Subcutaneous abdominal adipose tissue (tissue), 5 donors: ENCODE results near the gene EXD3.
A peak's percentile ranks its signal among the peaks of the same experiment; 100 is the strongest.

Experiments
- H3K27ac ChIP-seq: one replicate; pipeline ENCODE4 v1.7.0; 2013; ENCODE audit warnings: low read depth, mild to moderate bottlenecking, inconsistent platforms, low read length, moderate library complexity
- H3K27me3 ChIP-seq, 5 donors: one replicate each; pipeline ENCODE4 v1.7.0; 2013; ENCODE audit warnings: low read length in 5 of 5, inconsistent platforms in 1 of 5; ENCODE audit not compliant: control insufficient read depth in 5 of 5, insufficient read depth in 4 of 5
- H3K36me3 ChIP-seq, 5 donors: one replicate each; pipeline ENCODE4 v1.7.0; 2013; ENCODE audit warnings: low read length in 5 of 5; ENCODE audit not compliant: control insufficient read depth in 5 of 5, insufficient read depth in 5 of 5
- H3K4me1 ChIP-seq, 5 donors: one replicate each; pipeline ENCODE4 v1.7.0; 2013; ENCODE audit warnings: low read length in 5 of 5, mild to moderate bottlenecking in 3 of 5, moderate library complexity in 1 of 5; ENCODE audit not compliant: control insufficient read depth in 5 of 5, insufficient read depth in 5 of 5
- H3K4me3 ChIP-seq, 5 donors: one replicate each; pipeline ENCODE4 v1.7.0; 2013; ENCODE audit warnings: low read length in 5 of 5, low read depth in 1 of 5
- H3K9ac ChIP-seq, 5 donors: one replicate each; pipeline ENCODE4 v1.7.0; 2013; ENCODE audit warnings: low read length in 5 of 5, mild to moderate bottlenecking in 4 of 5, moderate library complexity in 3 of 5
- H3K9me3 ChIP-seq, 5 donors: one replicate each; pipeline ENCODE4 v1.7.0; 2013; ENCODE audit warnings: low read length in 5 of 5; ENCODE audit not compliant: control insufficient read depth in 5 of 5
- donor health status: healthy.
- donor health status: healthy.
- donor health status: healthy.
- donor health status: healthy.
- donor health status: healthy.

Gene EXD3

GRCh38 chr9:137271696-137272076 is 151.3 kb downstream of the EXD3 start:
- no peak overlapping the region for H3K4me3 ChIP-seq
- H3K9me3 ChIP-seq = no peaks in the 10 kb centered on the region
- H3K9ac ChIP-seq = no peak overlapping the region
- peaks cover 0 to 4% (median 0%) of the 10 kb centered on the region in 5 donors for H3K27me3 ChIP-seq
- H3K4me1 ChIP-seq = peaks cover 6 to 47% (median 37%) of the 10 kb centered on the region in 5 donors
- H3K36me3 ChIP-seq = peaks cover 0 to 56% (median 46%) of the 10 kb centered on the region in 5 donors
- H3K27ac ChIP-seq = no peak overlapping the region

GRCh38 chr9:137270929-137271695 is 151.8 kb downstream of the EXD3 start:
- Histone ChIP-seq H3K27ac (no peak overlapping the region), H3K4me1 (peaks cover 6 to 41% (median 31%) of the 10 kb centered on the region in 5 donors), H3K27me3 (peaks cover 0 to 3% (median 0%) of the 10 kb centered on the region in 5 donors), H3K4me3 (no peak overlapping the region), H3K9me3 (no peaks in the 10 kb centered on the region), H3K9ac (no peak overlapping the region), H3K36me3 (peaks cover 0 to 62% (median 51%) of the 10 kb centered on the region in 5 donors)

- no peaks in the 10 kb centered on the region for H3K9me3 ChIP-seq
- H3K4me3 ChIP-seq = peak overlapping the region in 4 of 5 donors; percentile 4 to 42 (median 22)
- H3K27me3 ChIP-seq = no peaks in the 10 kb centered on the region
- peaks cover 0 to 74% (median 62%) of the 10 kb centered on the region in 5 donors for H3K36me3 ChIP-seq
- peaks cover 6 to 26% (median 16%) of the 10 kb centered on the region in 5 donors for H3K4me1 ChIP-seq
- H3K27ac ChIP-seq = peak overlapping the region; percentile 38
- no peak overlapping the region for H3K9ac ChIP-seq
These were observed 153.7 kb downstream of the EXD3 start for GRCh38 chr9:137269231-137269772.

- H3K27me3 ChIP-seq = no peaks in the 10 kb centered on the region
- H3K36me3 ChIP-seq = peaks cover 0 to 80% (median 68%) of the 10 kb centered on the region in 5 donors
These were observed 154.3 kb downstream of the EXD3 start for GRCh38 chr9:137268538-137269201.

GRCh38 chr9:137267933-137268355 is 155.0 kb downstream of the EXD3 start:
- no peak overlapping the region for H3K4me3 ChIP-seq
- H3K36me3 ChIP-seq = peaks cover 0 to 80% (median 71%) of the 10 kb centered on the region in 5 donors
- no peak overlapping the region for H3K27ac ChIP-seq
- peak overlapping the region in 1 of 5 donors; percentile 41 for H3K9ac ChIP-seq
- no peaks in the 10 kb centered on the region for H3K9me3 ChIP-seq
- H3K27me3 ChIP-seq = no peaks in the 10 kb centered on the region
- H3K4me1 ChIP-seq = peaks cover 6 to 23% (median 14%) of the 10 kb centered on the region in 5 donors

More at GRCh38 chr9:137268538-137269201, 154.3 kb downstream of the EXD3 start:
- peak overlapping the region; percentile 38 for H3K27ac ChIP-seq
- peaks cover 6 to 23% (median 14%) of the 10 kb centered on the region in 5 donors for H3K4me1 ChIP-seq
- no peaks in the 10 kb centered on the region for H3K9me3 ChIP-seq
- H3K4me3 ChIP-seq = peak overlapping the region in 4 of 5 donors; percentile 4 to 42 (median 22)
- peak overlapping the region in 1 of 5 donors; percentile 22 for H3K9ac ChIP-seq

GRCh38 chr9:137266585-137267453 is 156.1 kb downstream of the EXD3 start:
- Histone ChIP-seq H3K36me3 (peaks cover 0 to 71% (median 59%) of the 10 kb centered on the region in 5 donors), H3K4me3 (no peak overlapping the region), H3K27me3 (no peaks in the 10 kb centered on the region), H3K4me1 (peaks cover 6 to 23% (median 16%) of the 10 kb centered on the region in 5 donors), H3K27ac (no peak overlapping the region), H3K9ac (no peak overlapping the region), H3K9me3 (no peaks in the 10 kb centered on the region)

- Histone ChIP-seq H3K9ac (no peak overlapping the region), H3K4me1 (peaks cover 6 to 23% (median 16%) of the 10 kb centered on the region in 5 donors), H3K36me3 (peaks cover 0 to 66% (median 55%) of the 10 kb centered on the region in 5 donors), H3K4me3 (no peak overlapping the region), H3K27me3 (no peaks in the 10 kb centered on the region), H3K27ac (no peak overlapping the region), H3K9me3 (no peaks in the 10 kb centered on the region)
These were observed 156.8 kb downstream of the EXD3 start for GRCh38 chr9:137266162-137266527.

GRCh38 chr9:137265496-137266161 is 157.3 kb downstream of the EXD3 start:
- H3K4me3 ChIP-seq = no peak overlapping the region
- no peaks in the 10 kb centered on the region for H3K9me3 ChIP-seq
- peaks cover 6 to 23% (median 16%) of the 10 kb centered on the region in 5 donors for H3K4me1 ChIP-seq
- no peaks in the 10 kb centered on the region for H3K27me3 ChIP-seq
- H3K9ac ChIP-seq = no peak overlapping the region
- H3K36me3 ChIP-seq = peaks cover 0 to 61% (median 52%) of the 10 kb centered on the region in 5 donors
- no peak overlapping the region for H3K27ac ChIP-seq

- Histone ChIP-seq H3K27me3 (no peaks in the 10 kb centered on the region), H3K9me3 (no peaks in the 10 kb centered on the region), H3K9ac (no peak overlapping the region), H3K36me3 (peaks cover 0 to 57% (median 46%) of the 10 kb centered on the region in 5 donors), H3K27ac (no peak overlapping the region), H3K4me1 (peaks cover 3 to 14% (median 9%) of the 10 kb centered on the region in 5 donors), H3K4me3 (no peak overlapping the region)
These were observed 158.9 kb downstream of the EXD3 start for GRCh38 chr9:137264067-137264466.
